ENCODE data around the gene SAMSN1. TPM values are rescaled to one million over a fixed set of nuclear protein-coding genes. Genes with fewer than 3 reads are reported as not detected.

SAMSN1 gene
- total RNA-seq, 1 experiment from 2014 or later = 2.8 TPM

GRCh38 chr21:14587266-14587665 lies 41.2 kb upstream of the SAMSN1 start:
- Histone ChIP-seq H2AFZ (ENCODE audit: low read length) (no peak overlapping the region), H3K23ac (ENCODE audit: insufficient read length, low read depth, low read length) (no peak overlapping the region), H3K4me1 (ENCODE audit: insufficient read depth, low read length) (no peaks in the 10 kb centered on the region; the same call in 1 of the 2 replicates), H3K27me3 (ENCODE audit: insufficient read depth, low read length) (no peaks in the 10 kb centered on the region), H4K20me1 (ENCODE audit: control insufficient read depth, insufficient read depth, insufficient read length) (no peaks in the 10 kb centered on the region), H4K91ac (ENCODE audit: insufficient read length, low read depth, low read length) (no peak overlapping the region), H2BK120ac (ENCODE audit: low read depth, low read length, poor library complexity, severe bottlenecking) (no peak overlapping the region), H3K9me3 (ENCODE audit: control insufficient read depth, low read depth, low read length) (no peaks in the 10 kb centered on the region), H2BK5ac (ENCODE audit: insufficient read length, low read length) (no peak overlapping the region), H2BK15ac (ENCODE audit: low read depth, low read length) (no peak overlapping the region), H4K8ac (replicated peaks; ENCODE audit: insufficient read length, low read depth, low read length) (no peak overlapping the region), H3K27ac (ENCODE audit: insufficient read length, low read depth, low read length) (no peak overlapping the region), H3K79me1 (ENCODE audit: insufficient read depth, low read depth, low read length, poor library complexity, severe bottlenecking) (no peaks in the 10 kb centered on the region), H3K9ac (ENCODE audit: extremely low read depth, insufficient read length, low read length) (no peak overlapping the region), H3T11ph (ENCODE audit: low read length) (no peak overlapping the region), H3K4me2 (ENCODE audit: insufficient read depth, insufficient read length, low read length) (no peak overlapping the region), H3K23me2 (ENCODE audit: insufficient read length, low read depth, low read length, poor library complexity, severe bottlenecking) (no peaks in the 10 kb centered on the region), H3K14ac (ENCODE audit: insufficient read depth, low read length) (no peak overlapping the region), H3K56ac (ENCODE audit: insufficient read length, low read depth, low read length) (no peak overlapping the region), H2BK20ac (ENCODE audit: low read depth, low read length, poor library complexity, severe bottlenecking) (no peak overlapping the region), H2BK12ac (ENCODE audit: insufficient read length, low read depth, low read length) (no peak overlapping the region), H2AK5ac (ENCODE audit: insufficient read length, low read length) (no peak overlapping the region), H3K79me2 (ENCODE audit: insufficient read depth, low read length) (no peaks in the 10 kb centered on the region), H4K5ac (ENCODE audit: insufficient read length, low read depth, low read length) (no peak overlapping the region), H3K18ac (ENCODE audit: insufficient read length, low read depth, low read length) (no peak overlapping the region), H3K4ac (ENCODE audit: low read depth, low read length) (no peak overlapping the region)
- TF ChIP-seq, protein P1, sequence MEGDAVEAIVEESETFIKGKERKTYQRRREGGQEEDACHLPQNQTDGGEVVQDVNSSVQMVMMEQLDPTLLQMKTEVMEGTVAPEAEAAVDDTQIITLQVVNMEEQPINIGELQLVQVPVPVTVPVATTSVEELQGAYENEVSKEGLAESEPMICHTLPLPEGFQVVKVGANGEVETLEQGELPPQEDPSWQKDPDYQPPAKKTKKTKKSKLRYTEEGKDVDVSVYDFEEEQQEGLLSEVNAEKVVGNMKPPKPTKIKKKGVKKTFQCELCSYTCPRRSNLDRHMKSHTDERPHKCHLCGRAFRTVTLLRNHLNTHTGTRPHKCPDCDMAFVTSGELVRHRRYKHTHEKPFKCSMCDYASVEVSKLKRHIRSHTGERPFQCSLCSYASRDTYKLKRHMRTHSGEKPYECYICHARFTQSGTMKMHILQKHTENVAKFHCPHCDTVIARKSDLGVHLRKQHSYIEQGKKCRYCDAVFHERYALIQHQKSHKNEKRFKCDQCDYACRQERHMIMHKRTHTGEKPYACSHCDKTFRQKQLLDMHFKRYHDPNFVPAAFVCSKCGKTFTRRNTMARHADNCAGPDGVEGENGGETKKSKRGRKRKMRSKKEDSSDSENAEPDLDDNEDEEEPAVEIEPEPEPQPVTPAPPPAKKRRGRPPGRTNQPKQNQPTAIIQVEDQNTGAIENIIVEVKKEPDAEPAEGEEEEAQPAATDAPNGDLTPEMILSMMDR (conservative IDR thresholded peaks at IDR 0.05) = no peak
- 0 out of 4 replicates have a peak, but pooled peaks cover 0 to 5% of the 10 kb centered on the region in 2 experiments for H3K4me1 Mint-ChIP-seq
- no peak overlapping the region for H3K27ac Mint-ChIP-seq
- no peaks in the 10 kb centered on the region for H3K36me3 Mint-ChIP-seq (ENCODE audit: insufficient read depth in 1 of 3, low read depth in 3 of 3)
- DNase-seq = no peak
- H3K9me3 Mint-ChIP-seq = peaks cover 0 to 3% of the 10 kb centered on the region in 2 experiments; a peak in 2 of 5 replicates
- no peak overlapping the region for H3K4me3 Mint-ChIP-seq
- no peaks in the 10 kb centered on the region for H3K27me3 Mint-ChIP-seq (ENCODE audit: low read depth)

Measured in H9 (cell line).